MM.1S (cell line): ENCODE data around the gene NBEA.

Experiments used
- DNase-seq: peaks from one replicate; pipeline ENCODE4 v3.0.0-alpha.2; 2015
- H2AFZ ChIP-seq: fragments of 300-600 bp; sonication (generic); 2 replicates; pipeline ENCODE4 v1.6.0; 2016; ENCODE audit warnings: antibody characterized with exemption, low read length
- H3F3A ChIP-seq: fragments of 300-600 bp; sonication (generic); 2 replicates; pipeline ENCODE4 v1.6.1; 2016; ENCODE audit warnings: mild to moderate bottlenecking, antibody characterized with exemption, low read length, moderate library complexity, mixed read lengths; ENCODE audit not compliant: insufficient read depth
- H3K27ac ChIP-seq: fragments of 300-600 bp; sonication (generic); 2 replicates; pipeline ENCODE4 v1.5.1; 2016; ENCODE audit warnings: mild to moderate bottlenecking, low read length
- H3K27me3 ChIP-seq: fragments of 300-600 bp; sonication (generic); replicated peaks from 2 replicates; pipeline ENCODE4 v1.6.0; 2016; ENCODE audit warnings: low read length; ENCODE audit not compliant: insufficient read depth
- H3K36me3 ChIP-seq: fragments of 300-600 bp; sonication (generic); replicated peaks from 2 replicates; pipeline ENCODE4 v1.6.1; 2016; ENCODE audit warnings: mild to moderate bottlenecking, low read length, mixed read lengths; ENCODE audit not compliant: insufficient read depth
- H3K4me1 ChIP-seq: fragments of 300-600 bp; sonication (generic); 2 replicates; pipeline ENCODE4 v1.6.1; 2016; ENCODE audit warnings: low read length, mixed read lengths
- H3K4me2 ChIP-seq: fragments of 300-600 bp; sonication (generic); 2 replicates; pipeline ENCODE4 v1.6.0; 2016; ENCODE audit warnings: low read depth, low read length
- H3K4me3 ChIP-seq: fragments of 300-600 bp; sonication (generic); 2 replicates; pipeline ENCODE4 v1.5.1; 2016; ENCODE audit warnings: low read length, mixed read lengths
- H3K79me2 ChIP-seq: fragments of 300-600 bp; sonication (generic); 2 replicates; pipeline ENCODE4 v1.6.1; 2016; ENCODE audit warnings: mixed run types, low read length, mixed read lengths
- H3K9ac ChIP-seq: fragments of 300-600 bp; sonication (generic); 2 replicates; pipeline ENCODE4 v1.6.1; 2016; ENCODE audit warnings: low read length, mixed read lengths
- H3K9me2 ChIP-seq: fragments of 300-600 bp; sonication (generic); replicated peaks from 2 replicates; pipeline ENCODE4 v1.6.1; 2016; ENCODE audit warnings: mild to moderate bottlenecking, low read length, mixed read lengths; ENCODE audit not compliant: insufficient read depth
- H3K9me3 ChIP-seq: fragments of 300-600 bp; sonication (generic); replicated peaks from 2 replicates; pipeline ENCODE4 v1.6.1; 2016; ENCODE audit warnings: mild to moderate bottlenecking, low read length, mixed read lengths; ENCODE audit not compliant: insufficient read depth
- H4K20me1 ChIP-seq: fragments of 300-600 bp; sonication (generic); 2 replicates; pipeline ENCODE4 v1.6.1; 2016; ENCODE audit warnings: mild to moderate bottlenecking, low read length, moderate library complexity, mixed read lengths; ENCODE audit not compliant: insufficient read depth
- CTCF ChIP-seq: fragments of 300-600 bp; sonication (generic); IDR thresholded peaks from 2 replicates; pipeline ENCODE4 v1.5.1; 2016; ENCODE audit warnings: antibody characterized with exemption, low read length, mixed read lengths
- EZH2 ChIP-seq: fragments of 300-600 bp; sonication (generic); optimal IDR thresholded peaks from 2 replicates; pipeline ENCODE3; 2017; ENCODE audit warnings: low read depth, mild to moderate bottlenecking, antibody characterized with exemption, low read length, mixed read lengths
- EZH2phosphoT487 ChIP-seq: fragments of 300-600 bp; sonication (generic); IDR thresholded peaks from 2 replicates; pipeline ENCODE4 v1.6.1; 2018; ENCODE audit warnings: antibody characterized with exemption, low read length

The NBEA gene

GRCh38 chr13:35702316-35702715 is 760.2 kb downstream of the NBEA start:
- Histone ChIP-seq H3K36me3 (no peaks in the 10 kb centered on the region), H3K4me2 (no peak overlapping the region), H3K9me2 (no peaks in the 10 kb centered on the region), H3K9ac (no peak overlapping the region), H3K79me2 (no peaks in the 10 kb centered on the region), H2AFZ (no peak overlapping the region), H3K27ac (no peak overlapping the region), H3K27me3 (no peaks in the 10 kb centered on the region), H4K20me1 (no peaks in the 10 kb centered on the region), H3K4me3 (no peak overlapping the region), H3K9me3 (no peaks in the 10 kb centered on the region), H3K4me1 (no peaks in the 10 kb centered on the region), H3F3A (no peaks in the 10 kb centered on the region)
- TF ChIP-seq EZH2 (no peak), CTCF (no peak), EZH2phosphoT487 (no peak)
- no peak for DNase-seq

GRCh38 chr13:35703061-35703460 is 761.0 kb downstream of the NBEA start:
- H3F3A ChIP-seq: no peaks in the 10 kb centered on the region
- TF ChIP-seq EZH2phosphoT487: no peak
- TF ChIP-seq EZH2: no peak
- TF ChIP-seq CTCF: no peak

GRCh38 chr13:35704331-35704730 is 762.3 kb downstream of the NBEA start:
- Histone ChIP-seq H3K27me3 (no peaks in the 10 kb centered on the region), H3K79me2 (no peaks in the 10 kb centered on the region), H3K9ac (no peak overlapping the region), H4K20me1 (no peaks in the 10 kb centered on the region), H3K9me2 (no peaks in the 10 kb centered on the region), H3K9me3 (no peaks in the 10 kb centered on the region), H3F3A (no peaks in the 10 kb centered on the region), H3K4me1 (no peaks in the 10 kb centered on the region), H3K27ac (no peak overlapping the region), H2AFZ (no peak overlapping the region), H3K4me3 (no peak overlapping the region), H3K4me2 (no peak overlapping the region), H3K36me3 (no peaks in the 10 kb centered on the region)
- no peak for DNase-seq
- TF ChIP-seq EZH2: no peak
- TF ChIP-seq EZH2phosphoT487: no peak
- no peak for TF ChIP-seq CTCF

More at GRCh38 chr13:35703061-35703460, 761.0 kb downstream of the NBEA start:
- H3K9me2 ChIP-seq: no peaks in the 10 kb centered on the region
- H3K36me3 ChIP-seq: no peaks in the 10 kb centered on the region
- no peak overlapping the region for H3K27ac ChIP-seq
- no peak for DNase-seq
- H2AFZ ChIP-seq: no peak overlapping the region
- no peak overlapping the region for H3K4me2 ChIP-seq
- H3K4me3 ChIP-seq: no peak overlapping the region
- no peaks in the 10 kb centered on the region for H3K9me3 ChIP-seq
- H4K20me1 ChIP-seq: no peaks in the 10 kb centered on the region
- no peaks in the 10 kb centered on the region for H3K27me3 ChIP-seq
- no peak overlapping the region for H3K9ac ChIP-seq
- H3K4me1 ChIP-seq: no peaks in the 10 kb centered on the region
- no peaks in the 10 kb centered on the region for H3K79me2 ChIP-seq
